Measurements from ENCODE around the gene SOX30. TPM values are rescaled to one million over a fixed set of nuclear protein-coding genes. Genes with fewer than 3 reads are reported as not detected.

Gene SOX30
- total RNA-seq, 2 donors from 2014 or later: 0.89 TPM; not detected in 1

DNA sequence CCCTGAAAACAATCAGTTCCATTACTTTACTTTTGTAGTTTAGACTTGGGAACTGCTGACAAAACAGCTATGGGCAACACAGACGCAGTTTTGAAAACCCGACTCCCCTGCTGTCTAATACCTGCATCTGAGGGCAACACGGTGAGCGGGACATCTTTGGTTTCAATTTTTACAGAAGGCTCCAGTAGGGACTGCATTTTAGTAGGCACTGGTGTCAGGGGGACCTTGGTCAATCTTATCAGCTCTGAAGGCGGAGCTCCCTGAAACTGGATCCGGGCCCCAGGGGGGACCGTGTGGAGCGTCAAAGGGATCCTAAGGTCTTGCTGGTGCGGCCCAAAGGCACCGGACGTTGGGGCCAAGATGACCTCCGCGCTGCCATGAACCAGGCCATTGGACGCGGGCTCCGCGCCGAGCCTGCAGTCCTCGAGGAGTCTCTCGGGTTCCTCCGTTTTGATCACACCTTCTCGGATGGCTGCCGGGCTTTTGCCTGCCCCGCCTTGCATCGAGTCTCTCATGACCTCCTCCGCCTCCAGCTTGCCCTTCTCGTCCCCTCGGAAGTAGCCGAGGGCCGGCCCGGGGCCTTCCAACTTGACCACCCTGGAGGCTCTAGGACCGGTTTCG, 1.1 kb downstream of the SOX30 start:
- Histone ChIP-seq H3K4me3 (peak overlapping the region; percentile 36 to 58), H3K27ac (no peak overlapping the region), H3K27me3 (no peaks in the 10 kb centered on the region), H3K4me1 (peaks cover 0 to 9% of the 10 kb centered on the region in 2 donors), H3K9me3 (no peaks in the 10 kb centered on the region), H3K36me3 (no peaks in the 10 kb centered on the region)
- DNase-seq (ENCODE audit: low spot score): no peak
- TF ChIP-seq, protein P1, sequence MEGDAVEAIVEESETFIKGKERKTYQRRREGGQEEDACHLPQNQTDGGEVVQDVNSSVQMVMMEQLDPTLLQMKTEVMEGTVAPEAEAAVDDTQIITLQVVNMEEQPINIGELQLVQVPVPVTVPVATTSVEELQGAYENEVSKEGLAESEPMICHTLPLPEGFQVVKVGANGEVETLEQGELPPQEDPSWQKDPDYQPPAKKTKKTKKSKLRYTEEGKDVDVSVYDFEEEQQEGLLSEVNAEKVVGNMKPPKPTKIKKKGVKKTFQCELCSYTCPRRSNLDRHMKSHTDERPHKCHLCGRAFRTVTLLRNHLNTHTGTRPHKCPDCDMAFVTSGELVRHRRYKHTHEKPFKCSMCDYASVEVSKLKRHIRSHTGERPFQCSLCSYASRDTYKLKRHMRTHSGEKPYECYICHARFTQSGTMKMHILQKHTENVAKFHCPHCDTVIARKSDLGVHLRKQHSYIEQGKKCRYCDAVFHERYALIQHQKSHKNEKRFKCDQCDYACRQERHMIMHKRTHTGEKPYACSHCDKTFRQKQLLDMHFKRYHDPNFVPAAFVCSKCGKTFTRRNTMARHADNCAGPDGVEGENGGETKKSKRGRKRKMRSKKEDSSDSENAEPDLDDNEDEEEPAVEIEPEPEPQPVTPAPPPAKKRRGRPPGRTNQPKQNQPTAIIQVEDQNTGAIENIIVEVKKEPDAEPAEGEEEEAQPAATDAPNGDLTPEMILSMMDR (IDR thresholded peaks at IDR 0.05): no peak

DNA sequence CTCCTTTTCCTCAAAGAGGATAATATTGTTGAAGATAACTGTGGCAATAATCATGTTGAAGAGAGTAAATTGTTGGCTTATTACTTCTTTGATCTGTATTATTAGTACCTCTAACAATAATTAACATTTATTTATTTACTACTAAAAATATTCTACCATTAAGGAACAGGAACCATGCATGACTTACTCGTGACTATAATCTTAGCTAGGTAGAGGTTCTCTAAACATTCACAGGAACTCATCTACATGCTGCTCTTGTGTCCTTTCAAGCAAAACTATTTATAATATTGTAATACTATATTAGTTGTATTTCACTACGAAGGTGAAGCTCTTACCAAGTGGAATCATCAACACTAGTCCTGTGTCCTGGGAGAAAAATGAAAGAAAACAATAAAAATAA, 3.1 kb downstream of the SOX30 start:
- no peak overlapping the region for H3K4me3 ChIP-seq
- no peak for DNase-seq (ENCODE audit: low spot score)
- no peaks in the 10 kb centered on the region for H3K27me3 ChIP-seq
- no peaks in the 10 kb centered on the region for H3K9me3 ChIP-seq
- H3K36me3 ChIP-seq: no peaks in the 10 kb centered on the region
- TF ChIP-seq, protein P1 (IDR thresholded peaks at IDR 0.05): no peak
- peaks cover 0 to 9% of the 10 kb centered on the region in 2 donors for H3K4me1 ChIP-seq
- no peak overlapping the region for H3K27ac ChIP-seq

DNA sequence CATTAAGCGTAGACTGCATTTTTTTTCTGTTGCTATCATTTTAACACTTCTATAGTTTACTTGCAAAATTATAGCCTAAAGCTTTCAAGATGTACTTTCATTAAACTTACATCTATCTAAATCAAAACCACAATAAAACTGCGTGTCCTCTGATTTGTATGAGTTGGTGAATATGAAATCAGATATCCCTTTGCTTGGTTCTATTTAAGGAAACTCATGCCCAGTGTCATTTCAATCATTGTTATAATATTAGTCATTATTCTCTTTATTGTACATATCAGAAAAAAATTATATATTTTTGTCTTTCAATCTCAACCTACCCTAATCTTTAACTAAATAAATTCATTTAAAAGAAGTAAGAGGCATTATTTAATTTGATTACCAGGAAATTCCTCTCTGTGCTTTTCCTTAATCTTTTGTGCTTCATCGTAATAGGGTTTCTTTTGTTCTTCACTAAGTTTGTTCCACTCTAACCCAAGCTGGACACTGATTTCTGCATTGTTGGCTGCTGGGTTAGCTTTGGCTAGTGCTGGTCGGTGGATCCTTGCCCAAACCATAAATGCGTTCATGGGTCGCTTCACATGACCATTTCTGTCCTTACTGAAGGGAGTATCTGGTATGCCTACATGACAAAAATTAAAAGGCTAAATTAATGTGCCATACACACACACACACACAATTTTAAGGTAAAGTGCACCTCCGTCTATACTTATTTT, 3.8 kb downstream of the SOX30 start:
- no peak for DNase-seq (ENCODE audit: low spot score)
- H3K4me3 ChIP-seq: no peak overlapping the region
- peaks cover 0 to 9% of the 10 kb centered on the region in 2 donors for H3K4me1 ChIP-seq
- no peaks in the 10 kb centered on the region for H3K9me3 ChIP-seq
- no peaks in the 10 kb centered on the region for H3K36me3 ChIP-seq
- H3K27me3 ChIP-seq: no peaks in the 10 kb centered on the region
- TF ChIP-seq, protein P1 (IDR thresholded peaks at IDR 0.05): no peak
- H3K27ac ChIP-seq: no peak overlapping the region

DNA sequence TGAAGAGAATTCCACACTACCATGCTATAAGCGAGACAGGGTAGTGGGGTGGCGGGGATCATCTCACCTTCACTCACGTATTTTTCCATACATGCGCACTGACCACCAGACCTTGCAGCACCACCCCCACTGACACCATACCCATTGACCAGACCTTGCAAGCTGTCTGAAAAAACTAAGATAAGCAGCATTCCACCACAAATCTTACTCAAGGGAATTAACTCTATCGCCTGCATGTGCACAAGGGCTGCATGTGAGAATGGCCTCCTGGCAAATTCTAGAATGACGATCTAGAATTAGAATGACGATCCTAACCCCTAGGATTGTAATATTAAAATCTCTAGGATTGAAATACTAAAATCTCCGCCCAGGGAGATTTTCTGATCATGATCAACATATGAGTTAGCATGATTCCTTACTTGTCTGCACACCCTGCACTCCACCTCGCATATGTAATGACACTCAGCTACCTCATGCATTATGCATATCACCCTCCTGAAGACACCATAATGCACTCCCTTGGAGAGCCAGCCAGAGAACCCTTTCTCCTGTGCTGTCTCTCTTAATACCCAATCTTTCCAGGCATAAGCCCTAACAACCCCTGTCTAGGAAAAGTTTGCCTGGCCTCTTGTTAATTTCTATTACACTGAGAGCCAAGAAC, 11.7 kb downstream of the SOX30 start:
- Histone ChIP-seq H3K36me3 (no peaks in the 10 kb centered on the region), H3K9me3 (no peaks in the 10 kb centered on the region), H3K4me1 (no peaks in the 10 kb centered on the region), H3K27ac (no peak overlapping the region), H3K27me3 (no peaks in the 10 kb centered on the region), H3K4me3 (no peak overlapping the region)
- TF ChIP-seq, protein P1 (IDR thresholded peaks at IDR 0.05): no peak
- DNase-seq (ENCODE audit: low spot score): no peak

DNA sequence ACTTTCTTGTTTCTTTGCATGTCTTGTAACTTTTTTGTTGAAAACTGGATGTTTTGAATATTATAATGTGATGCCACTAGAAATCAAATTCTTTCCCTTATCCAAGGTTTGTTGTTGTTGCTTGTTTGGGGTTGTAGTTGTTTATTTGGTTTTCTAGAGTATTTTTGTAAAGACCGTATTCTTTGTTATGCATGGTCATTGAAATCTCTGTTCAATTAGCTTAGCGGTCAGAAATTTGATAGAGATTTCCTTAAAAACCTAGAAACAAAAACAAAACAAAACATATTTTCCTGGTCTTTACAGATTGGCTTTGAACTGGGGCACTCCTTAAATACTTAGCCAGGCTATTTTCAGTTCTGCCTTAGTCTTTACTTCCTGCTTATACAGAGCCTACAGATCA, 21.9 kb downstream of the SOX30 start:
- no peaks in the 10 kb centered on the region for H3K36me3 ChIP-seq
- H3K27ac ChIP-seq: no peak overlapping the region
- peaks cover 0 to 11% of the 10 kb centered on the region in 2 donors for H3K9me3 ChIP-seq
- no peaks in the 10 kb centered on the region for H3K4me1 ChIP-seq
- no peak for DNase-seq (ENCODE audit: low spot score)
- H3K4me3 ChIP-seq: no peak overlapping the region
- TF ChIP-seq, protein P1 (IDR thresholded peaks at IDR 0.05): no peak
- H3K27me3 ChIP-seq: no peaks in the 10 kb centered on the region

Measured in right atrium auricular region (tissue), 2 donors.